ENCODE data around the gene TRAF3IP1.

DNA sequence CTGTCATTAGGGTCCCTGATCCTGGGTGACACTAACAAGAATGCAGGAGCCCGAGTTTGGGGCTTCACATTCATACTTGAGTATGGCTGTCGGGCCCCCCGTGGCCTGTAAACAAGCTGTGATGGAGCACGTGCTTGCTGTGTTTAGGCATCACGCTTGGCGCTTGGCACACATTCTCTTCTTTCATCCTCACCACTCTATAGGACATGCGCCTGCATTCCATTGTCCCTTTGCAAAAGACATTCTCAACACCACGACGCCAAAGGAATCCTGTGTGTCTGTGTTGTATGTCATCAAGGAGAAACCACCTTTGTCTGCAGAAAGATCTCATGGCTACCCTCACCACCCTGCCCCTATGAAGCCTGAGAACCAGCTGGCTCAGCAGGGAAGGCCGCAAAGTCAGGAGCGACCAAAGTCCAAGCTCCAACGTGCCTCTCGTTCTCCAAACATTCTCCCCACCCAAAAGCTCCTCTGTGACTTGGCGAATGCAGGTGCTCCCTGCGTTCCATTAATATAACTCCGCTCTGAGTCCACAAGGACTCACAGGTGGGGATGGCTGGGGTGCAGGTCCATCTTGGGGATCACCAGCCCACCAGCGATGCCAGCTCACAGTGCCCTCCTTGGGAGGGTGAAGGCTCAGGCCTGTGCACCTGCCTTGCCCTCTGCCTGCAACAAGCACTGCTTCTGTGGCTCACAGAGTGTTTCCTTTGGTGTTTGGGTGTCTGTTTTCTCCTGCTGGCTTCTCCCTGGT, 25.8 kb upstream of the TRAF3IP1 start:
- TF ChIP-seq, protein P1, sequence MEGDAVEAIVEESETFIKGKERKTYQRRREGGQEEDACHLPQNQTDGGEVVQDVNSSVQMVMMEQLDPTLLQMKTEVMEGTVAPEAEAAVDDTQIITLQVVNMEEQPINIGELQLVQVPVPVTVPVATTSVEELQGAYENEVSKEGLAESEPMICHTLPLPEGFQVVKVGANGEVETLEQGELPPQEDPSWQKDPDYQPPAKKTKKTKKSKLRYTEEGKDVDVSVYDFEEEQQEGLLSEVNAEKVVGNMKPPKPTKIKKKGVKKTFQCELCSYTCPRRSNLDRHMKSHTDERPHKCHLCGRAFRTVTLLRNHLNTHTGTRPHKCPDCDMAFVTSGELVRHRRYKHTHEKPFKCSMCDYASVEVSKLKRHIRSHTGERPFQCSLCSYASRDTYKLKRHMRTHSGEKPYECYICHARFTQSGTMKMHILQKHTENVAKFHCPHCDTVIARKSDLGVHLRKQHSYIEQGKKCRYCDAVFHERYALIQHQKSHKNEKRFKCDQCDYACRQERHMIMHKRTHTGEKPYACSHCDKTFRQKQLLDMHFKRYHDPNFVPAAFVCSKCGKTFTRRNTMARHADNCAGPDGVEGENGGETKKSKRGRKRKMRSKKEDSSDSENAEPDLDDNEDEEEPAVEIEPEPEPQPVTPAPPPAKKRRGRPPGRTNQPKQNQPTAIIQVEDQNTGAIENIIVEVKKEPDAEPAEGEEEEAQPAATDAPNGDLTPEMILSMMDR (IDR thresholded peaks at IDR 0.05; ENCODE audit: low read depth, low read length): no peak
- no peak for TF ChIP-seq EZH2phosphoT487 (IDR thresholded peaks at IDR 0.05; ENCODE audit: low read depth)

All from OCI-LY3 (cell line).